GM12874 (cell line): Measurements from ENCODE around the gene CFAP74.

Experiments
- CTCF ChIP-seq: IDR thresholded peaks from 2 replicates; pipeline ENCODE4 v1.5.1; 2011; ENCODE audit warnings: low read depth, mild to moderate bottlenecking, control low read depth, low read length, moderate library complexity; ENCODE audit not compliant: insufficient read depth

CFAP74 gene

GRCh38 chr1:2003541-2004131 is at the start of gene CFAP74:
Gene CFAP74, minus strand, starts transcription at chr1:2003786. Its CDS starts 12,830 bp downstream, at chr1:1990956.
- no peak for TF ChIP-seq CTCF

- no peak for TF ChIP-seq CTCF
Measured at GRCh38 chr1:2053217-2053616, 49.6 kb upstream of the CFAP74 start.

- TF ChIP-seq CTCF = no peak
Measured at GRCh38 chr1:2052756-2053155, 49.2 kb upstream of the CFAP74 start.

GRCh38 chr1:2052054-2052679 is 48.6 kb upstream of the CFAP74 start:
- no peak for TF ChIP-seq CTCF

- no peak for TF ChIP-seq CTCF
Measured at GRCh38 chr1:2050793-2051682, 47.5 kb upstream of the CFAP74 start.

GRCh38 chr1:2050461-2050792 is 46.8 kb upstream of the CFAP74 start:
- no peak for TF ChIP-seq CTCF

GRCh38 chr1:2049718-2050431 is 46.3 kb upstream of the CFAP74 start, which contains the start of gene PRKCZ:
Gene PRKCZ, plus strand, starts transcription at chr1:2050411. Its CDS starts 220 bp downstream, at chr1:2050631.
- no peak for TF ChIP-seq CTCF
